AG04450 (cell line): ENCODE results near the gene PRELP. TPM values are rescaled to one million over a fixed set of nuclear protein-coding genes. Genes with fewer than 3 reads are reported as not detected.

Experiments
- CTCF ChIA-PET: fragments of 300-600, 350-600 bp; formaldehyde crosslinking; extraction: SDS; loops from one replicate; lab custom pipeline; 2022; ENCODE audit warnings: antibody characterized with exemption, inconsistent platforms; lab: Charles Lee
- POLR2A ChIA-PET: fragments of 350-600 bp; formaldehyde crosslinking; extraction: SDS; loops from one replicate; lab custom pipeline; 2021; ENCODE audit warnings: antibody characterized with exemption, inconsistent platforms; lab: Yijun Ruan, JAX
- DNase-seq: peaks from one replicate; pipeline ENCODE4 v3.0.0-alpha.2; 2011; ENCODE audit warnings: low read depth, low spot score
- H3K27ac ChIP-seq: one replicate; pipeline ENCODE4 v1.5.1; 2012; ENCODE audit warnings: low read depth, low read length, control low read depth
- H3K27me3 ChIP-seq: one replicate; pipeline ENCODE4 v1.6.0; 2012; ENCODE audit warnings: low read length; ENCODE audit not compliant: control insufficient read depth, insufficient read depth
- H3K4me3 ChIP-seq: 2 replicates; pipeline ENCODE4 v1.5.1; 2011; ENCODE audit warnings: mild to moderate bottlenecking, low read depth, low read length, control low read depth
- H3K9me3 ChIP-seq: 2 replicates; pipeline ENCODE4 v1.5.1; 2012; ENCODE audit warnings: low read length; ENCODE audit not compliant: control insufficient read depth, insufficient read depth
- polyA plus RNA-seq: library from polyadenylated mRNA; depleted of rRNA; stranded (reverse); fragments of >200 nt; gene quantifications from 2 replicates; pipeline ENCODE4 v1.2.3, GENCODE V29; 2011
- TF ChIP-seq, protein P1 (sequence below): IDR thresholded peaks from 2 replicates; pipeline ENCODE4 v1.5.1; 2011; ENCODE audit warnings: low read depth, low read length, control low read depth, inconsistent platforms

Gene PRELP
- polyA plus RNA-seq, 1 experiment = 0.68 TPM

DNA sequence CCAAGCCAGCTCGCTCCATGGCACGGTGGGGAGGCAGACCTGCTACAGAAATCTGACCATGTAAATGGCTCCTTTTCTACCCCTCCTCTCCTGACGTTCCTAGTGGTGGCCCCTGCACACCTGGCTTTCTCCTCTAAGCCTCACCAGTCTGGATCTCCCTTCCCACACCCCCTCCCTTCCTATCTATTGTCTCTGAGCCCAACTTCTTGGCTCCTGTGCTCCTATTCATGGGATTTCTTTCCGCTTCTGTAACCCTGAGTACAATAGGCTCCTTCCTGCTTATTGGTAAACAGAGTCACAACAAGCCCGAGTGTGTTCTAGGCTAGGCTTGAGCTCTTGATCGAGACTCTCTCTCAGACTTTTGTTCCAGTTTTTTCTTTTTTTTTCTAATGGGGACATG lies 35.9 kb downstream of the PRELP start:
- CTCF ChIA-PET = no interaction called here
- Histone ChIP-seq H3K9me3 (no peaks in the 10 kb centered on the region), H3K4me3 (no peak overlapping the region), H3K27ac (peak overlapping the region; percentile 21), H3K27me3 (no peaks in the 10 kb centered on the region)
- no peak for DNase-seq
- TF ChIP-seq, protein P1, sequence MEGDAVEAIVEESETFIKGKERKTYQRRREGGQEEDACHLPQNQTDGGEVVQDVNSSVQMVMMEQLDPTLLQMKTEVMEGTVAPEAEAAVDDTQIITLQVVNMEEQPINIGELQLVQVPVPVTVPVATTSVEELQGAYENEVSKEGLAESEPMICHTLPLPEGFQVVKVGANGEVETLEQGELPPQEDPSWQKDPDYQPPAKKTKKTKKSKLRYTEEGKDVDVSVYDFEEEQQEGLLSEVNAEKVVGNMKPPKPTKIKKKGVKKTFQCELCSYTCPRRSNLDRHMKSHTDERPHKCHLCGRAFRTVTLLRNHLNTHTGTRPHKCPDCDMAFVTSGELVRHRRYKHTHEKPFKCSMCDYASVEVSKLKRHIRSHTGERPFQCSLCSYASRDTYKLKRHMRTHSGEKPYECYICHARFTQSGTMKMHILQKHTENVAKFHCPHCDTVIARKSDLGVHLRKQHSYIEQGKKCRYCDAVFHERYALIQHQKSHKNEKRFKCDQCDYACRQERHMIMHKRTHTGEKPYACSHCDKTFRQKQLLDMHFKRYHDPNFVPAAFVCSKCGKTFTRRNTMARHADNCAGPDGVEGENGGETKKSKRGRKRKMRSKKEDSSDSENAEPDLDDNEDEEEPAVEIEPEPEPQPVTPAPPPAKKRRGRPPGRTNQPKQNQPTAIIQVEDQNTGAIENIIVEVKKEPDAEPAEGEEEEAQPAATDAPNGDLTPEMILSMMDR = no peak
- POLR2A ChIA-PET = interaction anchor here (1.1 kb wide), 1 partner anchor 115 kb away, joined by 3 read pairs; no protein-coding TSS in a partner anchor

DNA sequence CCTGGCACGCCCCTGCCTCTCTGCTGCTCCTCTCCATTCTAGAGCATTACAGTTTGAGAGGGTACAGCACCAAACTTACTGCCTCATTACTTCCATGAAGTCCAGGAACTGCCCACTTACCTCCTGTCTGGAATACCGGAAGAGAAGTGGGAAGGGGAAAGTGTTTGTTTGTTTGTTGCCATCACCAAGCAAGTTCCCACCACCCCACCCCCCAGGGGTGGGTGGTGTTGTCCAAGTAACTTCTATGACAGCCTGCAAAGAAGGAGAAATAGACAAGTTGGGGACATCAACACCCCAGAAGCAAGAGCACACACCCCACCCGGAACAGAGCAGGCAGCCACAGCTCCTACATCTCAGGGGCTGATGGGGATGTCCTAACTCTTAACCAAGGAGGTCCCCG lies 36.3 kb downstream of the PRELP start:
- Histone ChIP-seq H3K27me3 (no peaks in the 10 kb centered on the region), H3K4me3 (no peak overlapping the region), H3K9me3 (no peaks in the 10 kb centered on the region), H3K27ac (peak overlapping the region; percentile 95)
- DNase-seq = no peak
- ChIA-PET POLR2A (interaction anchor here (1.1 kb wide), 1 partner anchor 114 kb away, joined by 3 read pairs; no protein-coding TSS in a partner anchor), CTCF (no interaction called here)
- TF ChIP-seq, protein P1 = no peak

DNA sequence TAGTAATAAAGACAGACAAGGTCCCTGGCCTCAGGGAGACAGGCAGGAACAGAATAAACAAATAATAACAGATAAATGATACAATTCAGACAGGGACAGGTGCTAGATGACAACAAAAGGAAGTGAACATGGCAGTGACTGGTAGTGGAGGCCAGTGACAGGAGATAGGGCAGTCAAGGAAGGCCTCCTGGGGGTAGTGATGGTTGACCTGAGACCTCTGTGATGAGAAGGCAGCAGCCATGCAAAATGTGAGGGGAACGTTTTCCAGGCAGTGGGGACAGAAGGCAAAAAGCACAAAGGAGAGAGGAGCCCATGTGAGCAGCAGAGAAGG lies 36.9 kb downstream of the PRELP start:
- H3K27me3 ChIP-seq = no peaks in the 10 kb centered on the region
- H3K4me3 ChIP-seq = no peak overlapping the region
- DNase-seq = no peak
- TF ChIP-seq, protein P1 = no peak
- ChIA-PET POLR2A (no interaction called here), CTCF (interaction anchor here (0.8 kb wide), 1 partner anchor 115 kb away, joined by 3 read pairs; no protein-coding TSS in a partner anchor)
- H3K9me3 ChIP-seq = no peaks in the 10 kb centered on the region
- peak overlapping the region; percentile 95 for H3K27ac ChIP-seq

DNA sequence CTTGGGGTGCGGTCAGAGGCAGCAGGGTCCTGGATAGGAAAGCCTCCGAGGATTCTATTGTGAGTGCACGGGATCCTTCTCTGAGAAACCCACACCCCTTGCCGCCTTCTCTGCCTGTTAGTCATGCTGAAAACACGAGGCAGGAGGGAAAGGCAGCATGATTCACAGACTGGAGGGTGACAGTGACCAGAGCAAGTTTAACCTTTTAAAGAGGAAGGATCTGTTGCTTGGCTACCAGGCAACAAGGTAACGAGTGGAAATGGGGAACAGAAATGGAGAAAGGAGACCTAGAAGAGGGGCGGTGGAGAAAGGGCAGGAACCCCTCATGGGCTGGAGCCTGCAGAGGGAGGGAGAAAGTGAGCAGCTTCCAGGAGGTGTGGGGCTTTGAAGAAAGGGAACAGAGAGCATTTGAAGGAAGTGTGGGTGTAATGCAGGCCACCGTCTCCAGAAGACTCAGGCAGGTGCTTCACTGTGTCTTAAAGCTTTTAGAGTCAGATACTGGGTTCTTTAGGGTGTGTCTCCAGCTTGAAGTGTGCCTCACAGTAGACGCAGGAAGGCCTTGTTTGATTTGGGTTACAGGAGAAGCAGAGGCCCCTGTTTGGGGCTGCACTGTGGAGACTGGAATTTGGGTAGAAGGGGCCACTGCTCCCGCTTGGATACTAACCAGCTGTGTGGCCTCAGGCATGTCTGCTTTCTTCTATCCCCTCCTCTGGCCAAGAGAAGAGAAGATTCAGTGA lies 37.4 kb downstream of the PRELP start:
- POLR2A ChIA-PET = interaction anchor here (1.2 kb wide), 1 partner anchor 96 kb away, joined by 3 read pairs; no protein-coding TSS in a partner anchor
- H3K27ac ChIP-seq = peak overlapping the region; percentile 95
- H3K27me3 ChIP-seq = no peaks in the 10 kb centered on the region
- CTCF ChIA-PET = interaction anchor here (0.6 to 1.4 kb wide), 3 partner anchors 8 to 206 kb away, joined by 3 to 4 read pairs (median 3); no protein-coding TSS in a partner anchor
- 0 out of 2 replicates have a peak overlapping the region, but pooled peaks have one; percentile 21 for H3K4me3 ChIP-seq
- no peaks in the 10 kb centered on the region for H3K9me3 ChIP-seq
- peak; percentile 86 for DNase-seq
- TF ChIP-seq, protein P1 = no peak

DNA sequence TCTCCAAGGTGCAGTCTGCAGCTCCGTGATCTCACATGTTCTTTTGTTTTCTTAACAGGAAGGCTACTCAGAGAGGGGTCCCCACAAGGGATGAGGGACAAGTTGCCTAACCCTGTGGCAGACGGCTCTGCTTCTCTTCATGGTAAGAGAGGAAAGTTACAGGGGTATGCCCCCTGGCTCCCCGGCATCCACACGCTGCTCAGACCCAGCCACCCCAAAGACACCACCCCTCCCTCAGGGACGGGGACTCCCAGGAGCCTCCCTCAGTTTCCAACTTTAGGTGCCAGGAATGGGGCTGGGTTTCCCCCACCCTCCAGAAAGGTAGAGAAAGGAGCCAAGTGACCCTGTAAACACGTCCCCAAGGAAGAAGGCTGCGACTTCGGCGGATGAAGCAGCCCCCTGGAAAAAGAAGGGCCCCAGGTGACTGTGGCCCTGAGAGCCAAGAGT lies 38.0 kb downstream of the PRELP start:
- ChIA-PET CTCF (interaction anchor here (0.6 to 1.4 kb wide), 4 partner anchors 9 to 205 kb away, joined by 3 to 4 read pairs (median 3); no protein-coding TSS in a partner anchor), POLR2A (interaction anchor here (1.2 kb wide), 1 partner anchor 95 kb away, joined by 3 read pairs; no protein-coding TSS in a partner anchor)
- Histone ChIP-seq H3K4me3 (no peak overlapping the region), H3K27me3 (no peaks in the 10 kb centered on the region), H3K9me3 (no peaks in the 10 kb centered on the region), H3K27ac (peak overlapping the region; percentile 95)
- DNase-seq = no peak
- TF ChIP-seq, protein P1 = no peak
